Small intestine (tissue), 7 donors: ENCODE data around the gene TMEM109. TPM values are rescaled to one million over a fixed set of nuclear protein-coding genes. Genes with fewer than 3 reads are reported as not detected.

Experiments used
- DNase-seq, 2 donors: peaks; one replicate each; pipeline versions ENCODE4 v3.0.0 to v3.0.0-alpha.2; 2013
- FAIRE-seq: peaks from 2 replicates; lab custom pipeline; 2012; peaks lifted over from hg19 to GRCh38; lab: Jason Lieb, UNC
- H3K27ac ChIP-seq, 3 donors: one replicate each; pipeline ENCODE4 v1.5.1; 2013; ENCODE audit warnings: low read length in 2 of 3, mild to moderate bottlenecking in 2 of 3, control low read depth in 1 of 3, inconsistent platforms in 1 of 3, low read depth in 1 of 3, moderate library complexity in 1 of 3
- H3K27me3 ChIP-seq, 3 donors: one replicate each; pipeline ENCODE4 v1.6.1; 2013; ENCODE audit warnings: low read length in 3 of 3, inconsistent platforms in 1 of 3; ENCODE audit not compliant: control insufficient read depth in 3 of 3, insufficient read depth in 3 of 3
- H3K36me3 ChIP-seq, 3 donors: one replicate each; pipeline ENCODE4 v1.6.1; 2013; ENCODE audit warnings: low read length in 3 of 3, inconsistent platforms in 1 of 3, low read depth in 1 of 3, mild to moderate bottlenecking in 1 of 3, moderate library complexity in 1 of 3; ENCODE audit not compliant: control insufficient read depth in 3 of 3, insufficient read depth in 2 of 3
- H3K4me1 ChIP-seq, 3 donors: one replicate each; pipeline ENCODE4 v1.6.1; 2013; ENCODE audit warnings: low read length in 2 of 3, inconsistent platforms in 1 of 3, low read depth in 1 of 3, mild to moderate bottlenecking in 1 of 3, moderate library complexity in 1 of 3; ENCODE audit not compliant: control insufficient read depth in 3 of 3, insufficient read depth in 2 of 3
- H3K4me3 ChIP-seq, 3 donors: one replicate each; pipeline ENCODE4 v1.5.1; 2013; ENCODE audit warnings: low read length in 3 of 3, control low read depth in 1 of 3, inconsistent platforms in 1 of 3, low read depth in 1 of 3, mild to moderate bottlenecking in 1 of 3, moderate library complexity in 1 of 3
- H3K9me3 ChIP-seq, 2 donors: one replicate each; pipeline ENCODE4 v1.6.1; 2013; ENCODE audit warnings: low read depth in 1 of 2, low read length in 1 of 2; ENCODE audit not compliant: control insufficient read depth in 2 of 2, insufficient read depth in 1 of 2
- WGBS, 3 donors: extraction: QIAGEN DNeasy Blood & Tissue Kit; methylation state at CpG; one replicate each; pipeline ENCODE4 v1.1.7; 2013; 5-methylcytosine and 5-hydroxymethylcytosine counted together
- polyA plus RNA-seq, 4 donors: library from polyadenylated mRNA; stranded (reverse) in 3 of 4; unstranded in 1 of 4; fragments of 200-250 nt in 3 of 4; fragments of 120-200 nt in 1 of 4; gene quantifications; one replicate each; pipeline versions ENCODE4 v1.2.1 to v1.2.3, GENCODE V29; 2013
- donor health status: healthy with polysubstance abuse.
- donor health status: control.
- donor health status: control.
- donor health status: Bipolar disorder and iron deficiency.
- donor health status: healthy.

TMEM109 gene
- polyA plus RNA-seq, 4 donors = 14.1 to 63.7 (median 33.9) TPM

DNA sequence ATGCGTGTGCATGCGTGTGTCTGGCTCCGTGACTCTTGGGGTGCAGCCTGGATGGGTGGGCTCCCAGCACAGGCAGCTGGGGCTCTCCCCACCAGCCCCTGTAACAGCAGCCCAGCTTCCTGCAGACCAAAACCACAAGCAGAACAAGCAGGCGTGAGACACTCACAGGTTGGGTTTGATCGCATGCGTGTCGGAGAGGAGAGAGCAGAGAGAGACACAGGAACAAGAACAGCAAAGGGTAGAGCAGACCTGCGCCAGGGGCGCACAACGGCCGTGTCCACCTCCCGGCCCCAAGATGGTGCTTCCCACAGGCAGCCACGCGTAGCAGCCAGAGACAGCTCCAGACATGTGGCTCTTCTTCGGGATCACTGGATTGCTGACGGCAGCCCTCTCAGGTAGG, 57.6 kb downstream of the TMEM109 start, which contains the start of gene CD6:
Gene CD6, plus strand, starts transcription at position 161 of the 400 bp plus-strand sequence. Its CDS starts 186 bp downstream, at position 347.
- peak within 1 kb of the TSS in 2 of 3 donors; percentile 52 to 68 for H3K27ac ChIP-seq
- FAIRE-seq = no peak
- DNase-seq = peak in 1 of 2 donors; percentile 46
- H3K9me3 ChIP-seq = no peaks in the 10 kb centered on the region
- H3K4me1 ChIP-seq = no peaks in the 10 kb centered on the region
- H3K4me3 ChIP-seq = peak within 1 kb of the TSS in 2 of 3 donors; percentile 20 to 53
- 75 to 91% (median 78%) methylated on average over 16 of the region's 16 CpGs for WGBS, 3 donors
- H3K27me3 ChIP-seq = no peaks in the 10 kb centered on the region
- no peaks in the 10 kb centered on the region for H3K36me3 ChIP-seq

DNA sequence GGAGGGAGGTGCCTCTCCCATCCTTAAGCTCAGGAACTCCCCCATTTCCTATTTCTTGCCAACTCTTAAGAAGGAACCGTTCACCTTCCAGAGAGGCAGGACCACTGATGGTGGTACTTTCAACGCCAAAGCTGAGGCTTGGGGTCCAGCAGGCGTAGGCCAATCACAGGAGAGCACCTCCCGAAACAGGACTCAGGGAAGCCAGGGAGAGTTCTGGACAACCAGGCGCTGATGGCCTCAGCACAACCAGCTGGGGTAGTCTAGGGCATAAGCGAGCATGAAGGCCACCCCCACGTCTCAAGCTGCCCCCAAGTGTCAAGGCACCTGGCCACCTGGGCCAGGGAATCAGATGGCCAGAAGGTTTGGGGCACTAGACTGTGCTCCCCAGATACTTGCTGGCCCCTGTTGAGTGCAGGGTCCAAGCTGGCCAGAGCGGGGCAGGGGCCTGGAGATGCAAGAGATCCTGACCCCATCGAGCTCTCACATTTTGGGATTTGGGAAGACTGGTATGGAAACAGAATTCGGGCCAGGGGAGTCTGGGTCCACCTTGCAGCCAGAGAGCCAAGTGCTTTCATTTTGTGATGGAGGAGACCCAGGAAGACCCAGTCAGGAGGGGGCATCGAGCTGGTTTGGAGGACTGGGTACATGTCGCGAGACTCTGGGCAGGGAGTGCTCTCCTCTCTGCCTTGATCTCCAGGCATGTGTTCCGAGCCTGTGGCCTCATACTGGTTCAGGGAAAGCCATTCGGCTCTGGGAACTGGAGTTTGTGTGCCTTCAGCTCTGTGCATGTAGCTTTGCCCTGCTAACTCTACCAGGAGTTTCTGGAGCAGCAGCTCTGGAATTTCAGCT, 58.4 kb downstream of the TMEM109 start:
- no peak for FAIRE-seq
- WGBS, 3 donors = 71 to 81% (median 76%) methylated on average over 15 of the region's 15 CpGs
- no peak for DNase-seq
- Histone ChIP-seq H3K4me3 (peak overlapping the region in 1 of 3 donors; percentile 53), H3K9me3 (no peaks in the 10 kb centered on the region), H3K27me3 (no peaks in the 10 kb centered on the region), H3K27ac (peak overlapping the region in 2 of 3 donors; percentile 52 to 68), H3K36me3 (no peaks in the 10 kb centered on the region), H3K4me1 (no peaks in the 10 kb centered on the region)

Other genes with a start within 250 kb of the TMEM109 start
- 100 to 1,000 TPM in 2 of 4 donors, 10 to 100 TPM in 2; 35.7 to 265 (median 141) TPM for gene MS4A8, start 214.5 kb upstream of the TMEM109 start, polyA plus RNA-seq
- gene MS4A18, start 189.4 kb upstream of the TMEM109 start, polyA plus RNA-seq = 1 to 10 TPM in 1 of 4 donors, under 1 TPM in 2, not detected in 1; 0.77 to 1.1 (median 0.97) TPM
- gene MS4A15, start 157.3 kb upstream of the TMEM109 start, polyA plus RNA-seq = 1 to 10 TPM in 2 of 4 donors, under 1 TPM in 1, not detected in 1; 0.09 to 7.6 (median 5.1) TPM
- gene MS4A10, start 128.8 kb upstream of the TMEM109 start, polyA plus RNA-seq = 10 to 100 TPM in 2 of 4 donors, 1 to 10 TPM in 1, under 1 TPM in 1; 0.61 to 61.9 (median 31.3) TPM
- 10 to 100 TPM; 10.5 to 23.7 (median 15.0) TPM for gene CCDC86, start 72.0 kb upstream of the TMEM109 start, polyA plus RNA-seq
- gene PTGDR2, start 58.2 kb upstream of the TMEM109 start, polyA plus RNA-seq = 1 to 10 TPM in 3 of 4 donors, under 1 TPM in 1; 0.45 to 4.5 (median 3.4) TPM
- 1 to 10 TPM in 1 of 4 donors, under 1 TPM in 1, not detected in 2; 0.33 to 2.7 TPM for gene ZP1, start 46.6 kb upstream of the TMEM109 start, polyA plus RNA-seq
- 100 to 1,000 TPM in 1 of 4 donors, 10 to 100 TPM in 3; 47.9 to 103 (median 80.7) TPM for gene PRPF19, start 7.6 kb upstream of the TMEM109 start, polyA plus RNA-seq
- gene TMEM132A, start 10.3 kb downstream of the TMEM109 start, polyA plus RNA-seq = 1 to 10 TPM in 3 of 4 donors, under 1 TPM in 1; 0.89 to 8.6 (median 4.0) TPM
- gene SLC15A3, start 38.0 kb downstream of the TMEM109 start, polyA plus RNA-seq = 10 to 100 TPM in 3 of 4 donors, 1 to 10 TPM in 1; 4.5 to 26.0 (median 11.3) TPM
- gene CD6, start 57.5 kb downstream of the TMEM109 start, polyA plus RNA-seq = 1 to 10 TPM; 1.3 to 5.1 (median 1.7) TPM
- gene CD5, start 188.3 kb downstream of the TMEM109 start, polyA plus RNA-seq = 1 to 10 TPM in 1 of 4 donors, under 1 TPM in 3; 0.22 to 1.0 (median 0.86) TPM
- gene VPS37C, start 247.3 kb downstream of the TMEM109 start, polyA plus RNA-seq = 10 to 100 TPM; 17.8 to 40.4 (median 30.9) TPM